Activated naive CD4-positive, alpha-beta T cell treated with anti-CD3 and anti-CD28 coated beads, Interleukin-2, amount 50 U/mL, for 24 hours (primary cell): ENCODE results near the gene LIMA1.
A peak's percentile ranks its signal among the peaks of the same experiment; 100 is the strongest.
"Not testable (repeated sequence)": the region's sequence is repeated elsewhere in the genome, so short reads cannot be mapped to it uniquely, and the experiment has no call there.

Experiments used
- H3K27ac Mint-ChIP-seq: one replicate; pipeline ENCODE4 v1.8.0; 2021; ENCODE audit warnings: mild to moderate bottlenecking, mixed read lengths
- H3K27me3 Mint-ChIP-seq: one replicate; pipeline ENCODE4 v1.8.0; 2021; ENCODE audit warnings: mixed read lengths
- H3K36me3 Mint-ChIP-seq: one replicate; pipeline ENCODE4 v1.8.0; 2021; ENCODE audit warnings: mixed read lengths
- H3K4me1 Mint-ChIP-seq: one replicate; pipeline ENCODE4 v1.8.0; 2021; ENCODE audit warnings: mixed read lengths
- H3K4me3 Mint-ChIP-seq: one replicate; pipeline ENCODE4 v1.8.0; 2021; ENCODE audit warnings: mild to moderate bottlenecking, mixed read lengths
- H3K9me3 Mint-ChIP-seq: one replicate; pipeline ENCODE4 v1.8.0; 2021; ENCODE audit warnings: mixed read lengths

Gene LIMA1

DNA sequence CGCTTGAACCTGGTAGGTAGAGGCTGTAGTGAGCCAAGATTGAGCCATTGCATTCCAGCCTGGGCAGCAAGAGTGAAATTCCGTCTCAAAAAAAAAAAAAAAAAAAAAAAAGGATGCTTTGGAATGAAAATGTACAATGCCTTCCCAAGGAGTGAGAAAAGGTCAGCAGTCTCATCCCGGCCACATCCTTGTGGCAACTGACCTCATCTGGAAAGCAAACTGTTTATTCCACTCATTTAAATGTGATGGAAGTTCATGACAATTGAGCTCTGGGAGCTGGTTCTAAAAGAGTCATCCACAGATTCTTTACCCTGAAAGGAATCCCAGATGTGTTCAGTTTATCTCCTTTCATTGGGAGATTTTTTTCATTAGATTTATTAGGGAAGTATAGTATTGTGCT is 19.4 kb upstream of the LIMA1 start:
- Mint-ChIP-seq H3K27me3 (no peaks in the 10 kb centered on the region), H3K27ac (no peak overlapping the region), H3K36me3 (peaks cover 2% of the 10 kb centered on the region), H3K9me3 (no peaks in the 10 kb centered on the region), H3K4me1 (no peaks in the 10 kb centered on the region), H3K4me3 (no peak overlapping the region)

DNA sequence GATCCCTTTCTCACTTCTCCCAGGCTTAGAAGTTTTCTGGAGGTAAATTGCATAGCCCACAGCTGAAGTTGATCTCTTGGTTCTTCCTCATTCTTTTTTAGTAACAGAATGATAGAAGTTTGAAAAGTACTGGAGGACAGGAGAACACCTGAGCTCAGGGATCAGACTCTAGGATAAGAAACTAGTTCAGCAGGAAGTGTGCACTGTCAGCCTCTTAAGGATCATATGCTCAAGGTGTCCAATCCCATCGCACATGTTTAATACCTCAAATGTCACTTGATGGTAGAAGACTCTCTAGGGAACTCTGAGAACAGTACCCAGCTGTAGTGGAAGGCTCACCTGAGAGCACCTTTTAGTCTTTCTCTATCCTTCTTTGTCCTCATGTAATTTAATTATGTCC is 14.7 kb upstream of the LIMA1 start:
- Mint-ChIP-seq H3K27me3 (no peaks in the 10 kb centered on the region), H3K9me3 (no peaks in the 10 kb centered on the region), H3K27ac (no peak overlapping the region), H3K4me1 (no peaks in the 10 kb centered on the region), H3K4me3 (no peak overlapping the region), H3K36me3 (peaks cover 2% of the 10 kb centered on the region)

DNA sequence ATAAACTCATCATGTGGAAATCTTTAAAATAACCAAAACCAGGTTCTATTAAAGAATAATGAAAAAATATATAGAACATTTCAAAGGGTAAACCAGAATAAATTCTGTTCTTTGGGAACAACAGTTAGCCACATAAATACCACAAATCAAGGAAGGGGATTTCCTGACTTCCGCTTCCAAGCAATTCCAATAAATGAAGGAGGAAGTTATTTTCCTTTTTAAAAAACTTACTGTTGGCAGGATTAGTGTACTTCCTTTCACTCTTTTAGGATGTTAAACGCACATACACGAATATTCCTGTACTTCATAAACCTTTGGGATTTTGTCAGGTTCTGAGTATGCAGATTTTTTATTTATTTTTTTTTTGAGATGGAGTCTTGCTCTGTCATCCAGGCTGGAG is 13.7 kb upstream of the LIMA1 start:
- H3K4me3 Mint-ChIP-seq = no peak overlapping the region

DNA sequence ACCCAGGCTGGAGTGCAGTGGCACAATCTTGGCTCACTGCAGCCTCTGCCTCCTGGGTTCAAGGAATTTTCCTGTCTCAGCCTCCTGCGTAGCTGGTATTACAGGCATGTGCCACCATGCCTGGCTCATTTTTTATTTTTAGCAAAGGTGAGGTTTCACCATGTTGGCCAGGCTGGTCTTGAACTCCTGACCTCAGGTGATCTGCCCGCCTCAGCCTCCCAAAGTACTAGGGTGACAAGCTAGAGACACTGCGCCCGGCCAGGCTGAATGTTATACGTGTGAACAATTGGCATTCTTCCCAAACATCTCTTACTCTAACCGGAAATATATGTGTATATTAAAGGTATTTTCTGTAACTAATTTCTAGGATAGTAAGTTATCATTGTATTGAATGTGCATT is 13.2 kb upstream of the LIMA1 start:
- H3K27ac Mint-ChIP-seq = no peak overlapping the region
- peaks cover 4% of the 10 kb centered on the region for H3K9me3 Mint-ChIP-seq
- H3K4me3 Mint-ChIP-seq = no peak overlapping the region

More for the DNA sequence above, 13.7 kb upstream of the LIMA1 start:
- Mint-ChIP-seq H3K36me3 (peaks cover 4% of the 10 kb centered on the region), H3K4me1 (no peaks in the 10 kb centered on the region), H3K27ac (no peak overlapping the region), H3K9me3 (no peaks in the 10 kb centered on the region), H3K27me3 (no peaks in the 10 kb centered on the region)

DNA sequence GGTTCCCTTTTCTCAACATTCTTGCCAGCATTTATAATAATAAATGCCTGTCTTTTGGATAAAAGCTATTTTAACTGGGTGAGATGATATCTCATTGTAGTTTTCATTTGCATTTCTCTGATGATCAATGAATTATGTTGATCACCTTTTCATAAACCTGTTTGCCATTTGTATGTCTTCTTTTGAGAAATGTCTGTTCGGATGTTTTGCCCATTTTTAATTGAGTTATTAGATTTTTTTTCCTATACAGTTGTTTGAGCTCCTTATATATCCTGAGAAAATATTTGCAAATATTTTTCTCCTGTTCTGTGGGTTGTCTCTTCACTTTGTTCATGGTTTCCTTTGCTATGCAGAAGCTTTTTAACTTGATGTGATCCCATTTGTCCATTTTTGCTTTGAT is 8.1 kb upstream of the LIMA1 start:
- no peak overlapping the region for H3K27ac Mint-ChIP-seq
- peaks cover 6% of the 10 kb centered on the region for H3K9me3 Mint-ChIP-seq
- H3K36me3 Mint-ChIP-seq = peaks cover 15% of the 10 kb centered on the region
- H3K27me3 Mint-ChIP-seq = no peaks in the 10 kb centered on the region
- no peak overlapping the region for H3K4me3 Mint-ChIP-seq
- H3K4me1 Mint-ChIP-seq = peaks cover 10% of the 10 kb centered on the region

More for the DNA sequence above, 13.2 kb upstream of the LIMA1 start:
- H3K4me1 Mint-ChIP-seq = no peaks in the 10 kb centered on the region
- no peaks in the 10 kb centered on the region for H3K27me3 Mint-ChIP-seq
- H3K36me3 Mint-ChIP-seq = peaks cover 8% of the 10 kb centered on the region

DNA sequence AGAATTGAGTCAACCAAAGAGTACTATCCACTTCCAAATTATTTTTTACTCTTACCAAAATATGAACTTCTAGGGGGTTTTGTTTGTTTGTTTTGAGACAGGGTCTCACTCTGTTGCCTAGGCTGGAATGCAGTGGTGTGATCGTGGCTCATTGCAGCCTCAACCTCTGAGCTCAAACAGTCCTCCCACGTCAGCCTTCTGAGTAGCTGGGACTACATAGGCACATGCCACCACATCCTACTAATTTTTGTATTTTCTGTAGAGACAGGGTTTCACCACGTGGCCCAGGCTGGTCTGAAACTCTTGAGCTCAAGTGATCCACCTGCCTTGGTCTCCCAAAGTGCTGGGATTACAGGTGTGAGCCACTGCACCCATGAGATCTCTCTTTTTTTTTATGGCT is 7.4 kb upstream of the LIMA1 start:
- H3K4me3 Mint-ChIP-seq, H3K27ac Mint-ChIP-seq, H3K27me3 Mint-ChIP-seq, H3K9me3 Mint-ChIP-seq: not testable (repeated sequence)
- H3K4me1 Mint-ChIP-seq = peaks cover 15% of the 10 kb centered on the region
- peaks cover 15% of the 10 kb centered on the region for H3K36me3 Mint-ChIP-seq

DNA sequence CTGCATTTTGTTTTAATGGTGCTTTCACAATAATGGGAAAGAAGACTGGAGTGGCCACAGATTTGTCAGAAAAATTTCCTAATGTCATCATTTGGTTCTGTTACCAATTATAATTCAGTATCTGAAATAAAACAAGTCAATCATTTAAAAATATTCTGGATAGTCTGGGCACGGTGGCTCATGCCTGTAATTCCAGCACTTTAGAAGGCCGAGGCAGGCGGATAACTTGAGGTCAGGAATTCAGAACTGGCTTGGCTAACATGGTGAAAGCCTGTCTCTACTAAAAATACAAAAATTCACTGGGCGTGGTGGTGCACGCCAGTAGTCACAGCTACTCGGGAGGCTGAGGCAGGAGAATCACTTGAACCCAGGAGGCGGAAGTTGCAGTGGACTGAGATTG is 4.0 kb upstream of the LIMA1 start:
- peaks cover 13% of the 10 kb centered on the region for H3K36me3 Mint-ChIP-seq
- H3K4me3 Mint-ChIP-seq = no peak overlapping the region
- peaks cover 29% of the 10 kb centered on the region for H3K4me1 Mint-ChIP-seq
- H3K27me3 Mint-ChIP-seq = no peaks in the 10 kb centered on the region
- no peak overlapping the region for H3K27ac Mint-ChIP-seq
- peaks cover 6% of the 10 kb centered on the region for H3K9me3 Mint-ChIP-seq

DNA sequence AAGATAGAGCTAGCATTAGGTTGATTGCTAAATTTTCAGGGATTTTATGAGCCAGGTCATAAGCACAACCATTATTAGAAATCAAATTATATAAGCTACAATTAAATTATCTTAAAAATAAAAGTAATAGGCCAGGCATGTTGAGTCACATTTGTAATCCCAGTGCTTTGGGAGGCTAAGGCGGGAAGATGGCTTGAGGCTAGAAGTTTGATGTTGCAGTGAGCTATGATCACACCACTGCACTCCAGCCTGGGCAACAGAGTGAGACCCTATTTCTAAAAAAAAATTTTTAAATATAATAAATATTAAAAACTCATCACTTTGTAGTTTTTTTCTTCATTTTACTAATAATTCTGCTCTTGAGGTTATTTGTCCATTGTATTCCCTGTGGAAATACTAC is 1.9 kb upstream of the LIMA1 start:
- peaks cover 1% of the 10 kb centered on the region for H3K36me3 Mint-ChIP-seq
- H3K27me3 Mint-ChIP-seq = no peaks in the 10 kb centered on the region
- H3K9me3 Mint-ChIP-seq = no peaks in the 10 kb centered on the region
- no peak overlapping the region for H3K27ac Mint-ChIP-seq
- H3K4me1 Mint-ChIP-seq = peaks cover 22% of the 10 kb centered on the region
- no peak overlapping the region for H3K4me3 Mint-ChIP-seq

DNA sequence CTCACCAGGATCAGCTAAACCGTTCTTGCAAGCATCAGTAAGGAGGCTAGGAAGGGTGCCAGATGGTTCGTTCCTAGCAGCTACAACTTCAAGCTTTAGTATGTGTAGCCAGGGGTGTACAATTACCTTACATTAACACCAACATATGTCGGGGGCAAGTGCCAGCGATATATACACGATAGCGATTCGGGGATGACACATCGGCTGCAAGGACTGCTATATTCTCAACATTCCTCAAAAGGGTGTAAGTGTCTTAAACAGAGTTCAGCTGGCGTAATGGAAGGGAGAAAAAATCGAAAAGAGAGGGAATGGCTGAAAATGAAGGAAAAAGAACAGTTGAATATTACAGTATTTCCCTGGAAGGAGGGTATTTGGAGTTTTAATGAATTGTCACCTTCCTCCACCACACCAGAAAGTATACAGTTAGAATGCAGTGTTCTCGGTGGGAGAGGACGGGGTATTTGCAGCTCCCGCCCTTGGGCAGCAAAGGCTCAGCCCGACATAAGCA is 545 bp downstream of the LIMA1 start:
- Mint-ChIP-seq H3K9me3 (no peaks in the 10 kb centered on the region), H3K4me1 (peaks cover 19% of the 10 kb centered on the region), H3K27ac (peak overlapping the region; percentile 73), H3K27me3 (no peaks in the 10 kb centered on the region), H3K36me3 (no peaks in the 10 kb centered on the region), H3K4me3 (peak overlapping the region; percentile 81)

DNA sequence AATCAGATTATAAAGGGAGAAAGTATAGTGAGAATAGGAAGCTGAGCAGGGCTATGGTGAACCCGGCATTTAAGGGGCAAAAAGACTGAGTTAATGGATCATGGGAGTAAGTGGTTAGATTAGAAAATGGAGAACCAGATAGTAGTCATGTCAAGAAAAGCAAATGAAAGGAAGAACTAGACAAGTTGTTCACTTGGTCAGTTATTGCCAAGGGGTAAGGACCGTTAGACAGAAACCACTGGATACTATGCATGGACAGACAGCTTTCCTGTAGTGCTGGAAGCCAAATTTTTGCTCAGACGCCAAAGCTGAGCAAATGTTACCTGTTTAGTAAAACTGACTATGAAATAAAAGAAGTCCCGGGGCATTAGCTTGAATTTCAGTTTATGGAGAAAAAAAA is 3.8 kb downstream of the LIMA1 start:
- H3K27me3 Mint-ChIP-seq = no peaks in the 10 kb centered on the region
- H3K4me3 Mint-ChIP-seq = no peak overlapping the region
- H3K4me1 Mint-ChIP-seq = peaks cover 18% of the 10 kb centered on the region
- H3K9me3 Mint-ChIP-seq = no peaks in the 10 kb centered on the region
- H3K27ac Mint-ChIP-seq = peak overlapping the region; percentile 43
- no peaks in the 10 kb centered on the region for H3K36me3 Mint-ChIP-seq

DNA sequence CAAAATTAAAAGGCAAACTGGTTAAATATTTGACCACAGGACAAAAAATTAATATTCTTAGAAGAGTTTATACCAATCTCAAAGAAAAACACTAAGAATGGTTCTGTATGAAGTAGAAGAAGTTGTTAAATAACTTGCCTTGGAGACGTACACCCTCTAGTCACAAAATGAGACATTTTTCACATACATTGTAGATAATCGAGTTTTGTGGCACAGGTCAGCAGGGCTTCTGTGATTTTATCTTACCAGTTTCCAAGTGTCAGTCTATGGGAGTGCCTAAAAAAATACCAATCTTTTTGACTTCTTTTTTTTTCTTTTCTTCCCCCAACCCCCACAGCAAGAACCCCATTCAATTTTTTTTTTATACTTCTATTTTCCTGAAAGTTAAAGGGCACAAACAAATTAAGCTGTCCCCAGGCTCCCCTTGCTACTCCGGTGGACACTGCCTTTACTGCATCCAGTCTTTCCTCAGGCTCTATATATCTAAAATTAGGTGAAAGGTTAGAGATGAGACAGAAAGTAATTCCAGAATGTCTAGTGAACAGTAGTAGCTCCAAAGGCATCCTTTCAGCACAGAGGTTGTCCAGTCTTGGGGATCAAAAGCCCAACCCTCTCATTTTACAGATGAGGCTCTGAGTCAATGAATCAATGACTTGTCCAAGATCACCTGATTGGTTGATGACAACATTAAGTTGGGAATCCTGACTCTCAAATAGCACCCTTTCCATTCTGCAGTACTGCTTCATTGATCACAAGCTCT is 6.2 kb downstream of the LIMA1 start:
- Mint-ChIP-seq H3K4me3 (no peak overlapping the region), H3K27ac (no peak overlapping the region), H3K9me3 (no peaks in the 10 kb centered on the region), H3K27me3 (no peaks in the 10 kb centered on the region), H3K36me3 (no peaks in the 10 kb centered on the region), H3K4me1 (peaks cover 9% of the 10 kb centered on the region)

DNA sequence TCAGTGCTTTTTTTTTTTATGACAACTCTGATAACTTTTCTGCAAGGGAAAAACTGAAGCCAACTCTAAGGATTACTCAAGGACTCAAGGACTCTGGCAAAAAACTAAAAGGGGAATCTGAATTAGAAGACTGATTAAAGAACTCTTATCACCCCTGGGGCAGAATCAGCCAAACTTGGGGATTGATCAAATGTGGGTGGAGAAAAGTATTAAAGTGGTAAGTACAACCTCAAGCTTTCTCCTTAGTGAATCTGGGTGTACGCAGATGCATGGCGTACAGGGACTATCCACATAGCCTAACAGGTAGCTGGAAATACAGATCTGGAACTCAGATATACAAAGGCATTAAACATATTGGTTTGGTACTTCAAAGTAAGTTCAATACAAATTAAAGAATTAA is 7.3 kb downstream of the LIMA1 start:
- no peak overlapping the region for H3K27ac Mint-ChIP-seq
- H3K4me1 Mint-ChIP-seq = peaks cover 9% of the 10 kb centered on the region
- H3K36me3 Mint-ChIP-seq = no peaks in the 10 kb centered on the region
- no peaks in the 10 kb centered on the region for H3K27me3 Mint-ChIP-seq
- no peak overlapping the region for H3K4me3 Mint-ChIP-seq
- H3K9me3 Mint-ChIP-seq = no peaks in the 10 kb centered on the region

DNA sequence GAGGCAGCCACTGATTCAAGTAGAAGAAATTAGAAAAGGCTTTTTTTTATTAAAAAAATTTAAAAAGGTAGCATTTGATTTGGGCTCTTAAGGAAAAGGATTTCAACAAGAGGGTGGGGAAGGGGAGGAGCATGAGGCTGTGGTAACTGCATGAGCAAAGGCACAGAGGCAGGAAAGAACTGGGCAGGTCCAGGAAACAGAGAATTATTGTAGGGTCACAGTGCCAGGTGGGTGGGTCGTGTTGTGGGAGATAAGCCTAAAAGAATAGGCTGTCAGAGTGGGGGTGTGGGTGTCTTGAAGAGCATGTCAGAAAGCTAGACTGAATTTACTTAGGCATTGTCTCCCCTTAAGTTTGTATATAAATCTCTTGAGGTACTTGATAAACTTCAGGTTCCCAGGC is 7.8 kb downstream of the LIMA1 start:
- Mint-ChIP-seq H3K27ac (peak overlapping the region; percentile 84), H3K4me3 (no peak overlapping the region), H3K27me3 (no peaks in the 10 kb centered on the region), H3K4me1 (peaks cover 9% of the 10 kb centered on the region), H3K36me3 (no peaks in the 10 kb centered on the region), H3K9me3 (no peaks in the 10 kb centered on the region)

DNA sequence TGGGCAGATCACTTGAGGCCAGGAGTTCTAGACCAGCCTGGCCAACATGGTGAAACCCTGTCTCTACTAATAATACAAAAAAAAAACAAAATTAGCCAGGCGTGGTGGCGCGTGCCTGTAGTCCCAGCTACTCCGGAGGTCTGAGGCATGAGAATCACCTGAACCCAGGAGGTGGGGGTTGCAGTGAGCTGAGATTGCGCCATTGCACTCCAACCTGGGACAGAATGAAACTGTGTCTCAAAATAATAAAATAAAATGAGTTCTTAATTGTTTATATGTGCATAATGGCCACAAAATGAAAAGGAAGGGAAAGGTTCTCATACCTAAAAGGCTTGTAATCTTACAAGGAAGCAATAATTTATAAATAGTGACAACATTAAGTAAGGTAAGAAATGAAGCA is 8.2 kb downstream of the LIMA1 start:
- H3K27me3 Mint-ChIP-seq, H3K36me3 Mint-ChIP-seq, H3K4me1 Mint-ChIP-seq, H3K9me3 Mint-ChIP-seq, H3K4me3 Mint-ChIP-seq: not testable (repeated sequence)
- H3K27ac Mint-ChIP-seq = peak overlapping the region; percentile 84

DNA sequence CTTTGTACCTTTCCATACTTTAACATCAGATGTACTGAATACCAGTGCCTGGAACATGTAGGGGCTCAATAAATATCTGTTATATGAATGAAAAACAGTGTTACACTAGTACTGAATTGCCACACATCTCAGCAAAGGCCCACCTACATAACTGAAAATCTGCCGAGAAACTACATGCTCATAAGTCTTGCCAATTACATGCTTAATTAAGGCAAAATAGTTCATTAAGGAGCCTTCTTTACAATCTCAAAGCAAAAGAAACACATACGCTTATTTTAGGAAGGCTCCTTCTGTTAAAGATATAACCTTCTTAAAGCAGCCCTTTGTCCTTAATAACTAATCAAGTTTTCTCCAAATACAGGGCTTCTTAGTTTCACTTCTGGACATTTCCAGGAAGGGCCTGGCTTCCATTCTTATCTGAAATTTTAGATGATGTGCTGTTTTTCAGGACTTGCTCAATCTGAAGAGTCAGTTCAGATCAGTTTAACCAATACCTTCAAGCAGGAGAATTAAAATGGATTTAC is 11.5 kb downstream of the LIMA1 start:
- Mint-ChIP-seq H3K4me3 (no peak overlapping the region), H3K36me3 (no peaks in the 10 kb centered on the region), H3K27me3 (no peaks in the 10 kb centered on the region), H3K27ac (no peak overlapping the region), H3K4me1 (peaks cover 9% of the 10 kb centered on the region), H3K9me3 (no peaks in the 10 kb centered on the region)

DNA sequence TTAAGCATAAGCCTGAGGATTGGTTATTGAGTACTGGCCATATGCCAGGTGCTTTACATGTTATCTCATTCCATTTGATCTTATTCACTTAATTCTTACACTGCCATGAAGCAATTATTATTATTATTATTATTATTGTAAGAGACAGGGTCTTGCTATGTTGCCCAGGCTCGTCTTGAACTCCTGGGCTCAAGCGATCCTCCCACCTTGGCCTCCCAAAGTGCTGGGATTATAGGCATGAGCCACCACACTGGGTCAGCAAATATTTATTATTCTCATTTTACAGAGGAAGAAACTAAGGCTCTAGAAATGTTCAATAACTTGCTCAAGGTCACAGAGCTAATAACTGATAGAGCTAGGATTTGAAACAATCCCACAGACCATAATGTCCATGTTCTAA is 14.8 kb downstream of the LIMA1 start:
- H3K27me3 Mint-ChIP-seq = no peaks in the 10 kb centered on the region

More for the DNA sequence above, 14.8 kb downstream of the LIMA1 start:
- Mint-ChIP-seq H3K4me3 (no peak overlapping the region), H3K4me1 (no peaks in the 10 kb centered on the region), H3K27ac (no peak overlapping the region), H3K36me3 (no peaks in the 10 kb centered on the region), H3K9me3 (no peaks in the 10 kb centered on the region)
